ENCODE measurements around the gene LOC128125822.

DNA sequence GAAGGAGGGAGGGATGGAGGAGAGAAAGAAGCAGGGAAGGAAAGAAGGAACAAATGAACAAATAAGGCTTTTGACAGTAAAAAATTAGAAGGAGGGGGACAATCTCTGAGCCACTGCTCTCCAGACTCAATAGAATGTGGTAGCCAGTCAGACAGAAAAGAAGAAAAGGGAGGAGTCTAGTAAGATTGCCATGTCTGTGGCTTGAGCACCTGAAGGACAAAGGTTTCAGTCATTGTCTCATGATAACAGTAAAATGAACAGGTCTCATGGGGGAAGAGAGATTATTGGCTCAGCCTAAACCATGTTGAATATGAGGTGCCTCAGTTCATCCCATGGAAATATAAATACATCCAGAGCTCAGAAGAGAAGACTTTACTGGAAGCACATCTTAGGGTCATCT, 14.0 kb upstream of the LOC128125822 start:
- TF ChIP-seq, protein P1, sequence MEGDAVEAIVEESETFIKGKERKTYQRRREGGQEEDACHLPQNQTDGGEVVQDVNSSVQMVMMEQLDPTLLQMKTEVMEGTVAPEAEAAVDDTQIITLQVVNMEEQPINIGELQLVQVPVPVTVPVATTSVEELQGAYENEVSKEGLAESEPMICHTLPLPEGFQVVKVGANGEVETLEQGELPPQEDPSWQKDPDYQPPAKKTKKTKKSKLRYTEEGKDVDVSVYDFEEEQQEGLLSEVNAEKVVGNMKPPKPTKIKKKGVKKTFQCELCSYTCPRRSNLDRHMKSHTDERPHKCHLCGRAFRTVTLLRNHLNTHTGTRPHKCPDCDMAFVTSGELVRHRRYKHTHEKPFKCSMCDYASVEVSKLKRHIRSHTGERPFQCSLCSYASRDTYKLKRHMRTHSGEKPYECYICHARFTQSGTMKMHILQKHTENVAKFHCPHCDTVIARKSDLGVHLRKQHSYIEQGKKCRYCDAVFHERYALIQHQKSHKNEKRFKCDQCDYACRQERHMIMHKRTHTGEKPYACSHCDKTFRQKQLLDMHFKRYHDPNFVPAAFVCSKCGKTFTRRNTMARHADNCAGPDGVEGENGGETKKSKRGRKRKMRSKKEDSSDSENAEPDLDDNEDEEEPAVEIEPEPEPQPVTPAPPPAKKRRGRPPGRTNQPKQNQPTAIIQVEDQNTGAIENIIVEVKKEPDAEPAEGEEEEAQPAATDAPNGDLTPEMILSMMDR (conservative IDR thresholded peaks at IDR 0.05; ENCODE audit: low read depth, low read length), result no peak
- TF ChIP-seq EZH2 (IDR thresholded peaks at IDR 0.05; ENCODE audit: low read length, unreplicated experiment), result no peak
- no peak for TF ChIP-seq EZH2phosphoT487 (IDR thresholded peaks at IDR 0.05; ENCODE audit: borderline replicate concordance, low read length)

Measured in PC-3 (cell line).